H1 (cell line): ENCODE measurements around the gene ST8SIA5. TPM values are rescaled to one million over a fixed set of nuclear protein-coding genes. Genes with fewer than 3 reads are reported as not detected.

Source experiments
- CTCF ChIA-PET: fragments of 300-600 bp; sonication (Branson Sonifier 250); formaldehyde crosslinking; loops from one replicate; lab custom pipeline; 2021; ENCODE audit not compliant: partially characterized antibody; lab: Charles Lee
- POLR2A ChIA-PET: fragments of 300-600 bp; sonication (Branson Sonifier 250); formaldehyde crosslinking; loops from one replicate; lab custom pipeline; 2021; ENCODE audit warnings: inconsistent platforms; ENCODE audit not compliant: partially characterized antibody; lab: Charles Lee
- DNase-seq, 2 experiments: peaks; one replicate each; pipeline versions ENCODE4 v3.0.0 to v3.0.0-alpha.2; 2010 to 2022; ENCODE audit warnings: low spot score in 2 of 2, low read depth in 1 of 2, mixed read lengths in 1 of 2
- FAIRE-seq: peaks from 2 replicates; lab custom pipeline; 2011; peaks lifted over from hg19 to GRCh38; lab: Jason Lieb, UNC
- H2AFZ ChIP-seq: 2 replicates; pipeline ENCODE4 v1.8.1; 2012; ENCODE audit warnings: low read length, inconsistent platforms
- H2AK5ac ChIP-seq: 2 replicates; pipeline ENCODE4 v1.6.1; 2013; ENCODE audit warnings: low read depth, low read length
- H2BK120ac ChIP-seq: replicated peaks from 2 replicates; pipeline ENCODE3; 2013; ENCODE audit warnings: low read depth, low read length, inconsistent platforms
- H2BK12ac ChIP-seq: 2 replicates; pipeline ENCODE4 v1.6.1; 2013; ENCODE audit warnings: low read depth, low read length
- H2BK15ac ChIP-seq: 2 replicates; pipeline ENCODE4 v1.6.1; 2013; ENCODE audit warnings: low read length
- H2BK20ac ChIP-seq: 2 replicates; pipeline ENCODE4 v1.6.1; 2013; ENCODE audit warnings: low read length
- H2BK5ac ChIP-seq: 2 replicates; pipeline ENCODE4 v1.6.1; 2013; ENCODE audit warnings: low read depth, low read length
- H3K14ac ChIP-seq: 2 replicates; pipeline ENCODE4 v1.6.1; 2013; ENCODE audit warnings: inconsistent platforms; ENCODE audit not compliant: insufficient read length
- H3K18ac ChIP-seq: 2 replicates; pipeline ENCODE4 v1.6.1; 2013; ENCODE audit warnings: low read length; ENCODE audit errors: extremely low read depth
- H3K23ac ChIP-seq: 2 replicates; pipeline ENCODE4 v1.6.1; 2013; ENCODE audit warnings: inconsistent platforms; ENCODE audit not compliant: insufficient read length
- H3K23me2 ChIP-seq: 2 replicates; pipeline ENCODE4 v1.6.1; 2013; ENCODE audit warnings: low read depth, low read length
- H3K27ac ChIP-seq: 2 replicates; pipeline ENCODE4 v1.6.1; 2011; ENCODE audit warnings: low read depth, low read length, inconsistent platforms
- H3K27me3 ChIP-seq, 4 experiments: replicated peaks in 1 of 4; 1 replicate in 1 of 4; 2 replicates in 3 of 4; pipeline versions ENCODE4 v1.6.1 to v1.8.1; 2011 to 2013; ENCODE audit warnings: low read length in 3 of 4, mild to moderate bottlenecking in 3 of 4, inconsistent platforms in 2 of 4, mixed read lengths in 2 of 4, moderate library complexity in 1 of 4; ENCODE audit not compliant: control insufficient read depth in 3 of 4, insufficient read depth in 3 of 4; ENCODE audit errors: extremely low read depth in 1 of 4
- H3K36me3 ChIP-seq, 4 experiments: 2 replicates each; pipeline versions ENCODE4 v1.6.1 to v1.8.1; 2011 to 2013; ENCODE audit warnings: mild to moderate bottlenecking in 4 of 4, low read length in 3 of 4, moderate library complexity in 2 of 4, control low read depth in 1 of 4, inconsistent platforms in 1 of 4; ENCODE audit not compliant: insufficient read depth in 4 of 4, control insufficient read depth in 2 of 4
- H3K4ac ChIP-seq: replicated peaks from 2 replicates; pipeline ENCODE3; 2013; ENCODE audit warnings: low read length, low read depth, mixed read lengths, inconsistent platforms; ENCODE audit not compliant: insufficient read length
- H3K4me1 ChIP-seq, 4 experiments: replicated peaks in 1 of 4; 1 replicate in 1 of 4; 2 replicates in 3 of 4; pipeline versions ENCODE4 v1.6.1 to v1.8.1; 2011 to 2013; ENCODE audit warnings: low read length in 3 of 4, inconsistent platforms in 2 of 4, mixed read lengths in 1 of 4; ENCODE audit not compliant: insufficient read depth in 4 of 4, control insufficient read depth in 3 of 4
- H3K4me2 ChIP-seq, 2 experiments: 2 replicates each; pipeline versions ENCODE4 v1.6.1 to v1.8.1; 2011 to 2013; ENCODE audit warnings: low read depth in 2 of 2, low read length in 2 of 2, control low read depth in 1 of 2, inconsistent platforms in 1 of 2, mild to moderate bottlenecking in 1 of 2; ENCODE audit not compliant: insufficient read depth in 1 of 2
- H3K4me3 ChIP-seq, 4 experiments: fragments of 200-600, 300-600 bp in 1 of 4; sonication (generic), shearing (Covaris generic), sonication (Bioruptor Twin) in 1 of 4; 2 replicates each; pipeline versions ENCODE4 v1.5.1 to v1.8.1; 2011 to 2016; ENCODE audit warnings: low read length in 4 of 4, low read depth in 3 of 4, control low read depth in 2 of 4, inconsistent platforms in 2 of 4, mild to moderate bottlenecking in 2 of 4, mixed read lengths in 1 of 4, moderate library complexity in 1 of 4; ENCODE audit not compliant: insufficient read depth in 2 of 4; ENCODE audit errors: extremely low read depth in 1 of 4
- H3K56ac ChIP-seq: replicated peaks from 2 replicates; pipeline ENCODE3; 2013; ENCODE audit warnings: low read depth, mild to moderate bottlenecking, mixed read lengths, low read length, inconsistent platforms; ENCODE audit not compliant: insufficient read length
- H3K79me1 ChIP-seq: 2 replicates; pipeline ENCODE4 v1.6.1; 2013; ENCODE audit warnings: low read depth, low read length, control low read depth
- H3K79me2 ChIP-seq, 2 experiments: 2 replicates each; pipeline versions ENCODE4 v1.6.1 to v1.8.1; 2012 to 2013; ENCODE audit warnings: low read length in 2 of 2, mild to moderate bottlenecking in 2 of 2, inconsistent platforms in 1 of 2; ENCODE audit not compliant: insufficient read depth in 2 of 2, control insufficient read depth in 1 of 2
- H3K9ac ChIP-seq, 4 experiments: replicated peaks in 1 of 4; 1 replicate in 1 of 4; 2 replicates in 3 of 4; pipeline versions ENCODE4 v1.6.1 to v1.8.1; 2011 to 2013; ENCODE audit warnings: low read depth in 3 of 4, low read length in 3 of 4, control low read depth in 2 of 4, mild to moderate bottlenecking in 2 of 4, moderate library complexity in 2 of 4, inconsistent platforms in 1 of 4; ENCODE audit errors: extremely low read depth in 1 of 4
- H3K9me3 ChIP-seq, 2 experiments: 2 replicates each; pipeline versions ENCODE4 v1.6.1 to v1.8.1; 2012 to 2013; ENCODE audit warnings: mild to moderate bottlenecking in 2 of 2, moderate library complexity in 2 of 2, control low read depth in 1 of 2, inconsistent platforms in 1 of 2, low read depth in 1 of 2, low read length in 1 of 2, mixed read lengths in 1 of 2; ENCODE audit not compliant: insufficient read depth in 2 of 2
- H4K20me1 ChIP-seq, 2 experiments: replicated peaks in 1 of 2; 2 replicates each; pipeline versions ENCODE3 to v1.8.1; 2011 to 2013; ENCODE audit warnings: inconsistent platforms in 2 of 2, low read length in 2 of 2, mild to moderate bottlenecking in 1 of 2; ENCODE audit not compliant: insufficient read depth in 2 of 2, control insufficient read depth in 1 of 2
- H4K5ac ChIP-seq: 2 replicates; pipeline ENCODE4 v1.6.1; 2013; ENCODE audit warnings: low read length, low read depth, mixed read lengths, inconsistent platforms; ENCODE audit not compliant: insufficient read length
- H4K8ac ChIP-seq: 2 replicates; pipeline ENCODE4 v1.8.0; 2013; ENCODE audit warnings: mild to moderate bottlenecking, moderate library complexity, low read length, inconsistent platforms; ENCODE audit not compliant: insufficient read depth; ENCODE audit errors: extremely low read depth
- H4K91ac ChIP-seq: replicated peaks from 2 replicates; pipeline ENCODE3; 2013; ENCODE audit warnings: low read length, mixed read lengths, inconsistent platforms; ENCODE audit not compliant: insufficient read length
- CEBPB ChIP-seq: IDR thresholded peaks from 2 replicates; pipeline ENCODE4 v1.6.1; 2012; ENCODE audit warnings: low read depth, low read length
- KDM5A ChIP-seq: fragments of 200-600 bp; IDR thresholded peaks from 2 replicates; pipeline ENCODE4 v1.7.1; 2012; ENCODE audit warnings: mild to moderate bottlenecking, low read length, inconsistent platforms, mixed read lengths
- SRF ChIP-seq: IDR thresholded peaks from 2 replicates; pipeline ENCODE4 v1.6.1; 2011; ENCODE audit warnings: mild to moderate bottlenecking, low read depth, low read length, moderate library complexity
- TBP ChIP-seq: IDR thresholded peaks from 2 replicates; pipeline ENCODE4 v1.6.1; 2011; ENCODE audit warnings: low read depth, low read length, improper control_type of control experiment
- WGBS, 2 experiments: shearing (Covaris generic) in 1 of 2; methylation state at CpG; one replicate each; pipeline versions ENCODE4 v1.1.6 to v1.1.7; 2013 to 2015; ENCODE audit warnings: low lambda C conversion rate in 2 of 2, mixed read lengths in 2 of 2, inconsistent platforms in 1 of 2, low coverage in 1 of 2, missing lambda C conversion rate in 1 of 2; ENCODE audit not compliant: insufficient replicate concordance in 2 of 2, insufficient coverage in 1 of 2, insufficient read length in 1 of 2; ENCODE audit errors: extremely low coverage in 1 of 2, missing lambda C conversion rate in 1 of 2; 5-methylcytosine and 5-hydroxymethylcytosine counted together
- polyA plus RNA-seq, 7 experiments: library from polyadenylated mRNA; depleted of rRNA in 3 of 7; stranded (reverse) in 5 of 7; unstranded in 2 of 7; fragments of >200 nt in 5 of 7; fragments of 200-250 nt in 2 of 7; gene quantifications; 1 replicate in 5 of 7; 2 replicates in 1 of 7; 4 replicates in 1 of 7; pipeline versions ENCODE4 v1.2.1 to v1.2.3, GENCODE V29; 2011 to 2013; ENCODE audit warnings: missing spikeins in 2 of 7, mixed read lengths in 2 of 7
- total RNA-seq: library from RNA; stranded (reverse); fragmentation: NEBNext Ultra II Directional; extraction: Animal tissue kit (Norgen Biotek cat#: 25700); gene quantifications from 2 replicates; pipeline ENCODE4 v1.2.1, GENCODE V29; 2021
- TF ChIP-seq, protein P1 (sequence below): IDR thresholded peaks from 2 replicates; pipeline ENCODE4 v1.6.1; 2012; ENCODE audit warnings: inconsistent platforms

Gene ST8SIA5
- total and polyA plus RNA-seq, 2 of the 8 experiments (the other 6 are each of a cell fraction or from before 2014, with no cell fraction given) = 2.4 to 6.3 TPM

DNA sequence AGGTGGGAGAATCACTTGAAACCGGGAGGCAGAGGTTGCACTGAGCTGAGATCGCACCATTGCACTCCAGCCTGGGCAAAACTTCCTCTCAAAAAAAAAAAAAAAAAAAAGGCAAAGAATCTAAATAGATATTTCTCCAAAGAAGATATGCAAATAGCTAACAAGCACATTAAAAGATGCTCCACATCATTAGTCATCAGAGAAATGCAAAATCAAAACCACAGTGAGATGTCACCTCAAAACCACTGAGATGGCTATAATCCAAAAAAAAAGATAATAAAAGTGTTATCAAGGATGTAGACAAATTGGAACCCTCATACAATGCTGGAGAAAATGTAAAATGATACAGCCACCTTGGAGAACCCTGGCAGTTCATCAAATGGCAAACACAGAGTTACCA lies 8.4 kb downstream of the ST8SIA5 start:
- no peak overlapping the region for H3K27ac ChIP-seq
- H3K14ac ChIP-seq = no peak overlapping the region
- no peaks in the 10 kb centered on the region for H3K36me3 ChIP-seq
- H3K79me2 ChIP-seq = no peaks in the 10 kb centered on the region
- H4K91ac ChIP-seq = no peak overlapping the region
- no peaks in the 10 kb centered on the region for H3K9me3 ChIP-seq
- H3K56ac ChIP-seq = no peak overlapping the region
- FAIRE-seq (no peak), DNase-seq (no peak)
- no peak overlapping the region for H3K18ac ChIP-seq
- H3K4ac ChIP-seq = no peak overlapping the region
- no peak overlapping the region for H2BK20ac ChIP-seq
- no peak overlapping the region for H3K4me2 ChIP-seq
- no peaks in the 10 kb centered on the region for H3K79me1 ChIP-seq
- ChIA-PET POLR2A (no interaction called here), CTCF (no interaction called here)
- no peaks in the 10 kb centered on the region for H3K4me1 ChIP-seq
- H2AK5ac ChIP-seq = no peak overlapping the region
- H3K23me2 ChIP-seq = no peaks in the 10 kb centered on the region
- no peak overlapping the region for H2BK120ac ChIP-seq
- no peak overlapping the region for H3K4me3 ChIP-seq
- H3K27me3 ChIP-seq = no peaks in the 10 kb centered on the region
- H4K8ac ChIP-seq = no peak overlapping the region
- no peaks in the 10 kb centered on the region for H4K20me1 ChIP-seq
- H3K23ac ChIP-seq = no peak overlapping the region
- no peak overlapping the region for H2BK15ac ChIP-seq
- H4K5ac ChIP-seq = no peak overlapping the region
- no peak overlapping the region for H2BK12ac ChIP-seq
- 100% methylated on average over 2 of the region's 2 CpGs; no CpG with 5 or more reads in 1 of the 2 experiments for WGBS, 2 experiments
- H2BK5ac ChIP-seq = no peak overlapping the region
- H3K9ac ChIP-seq = no peak overlapping the region
- H2AFZ ChIP-seq = no peak overlapping the region
- no peak for TF ChIP-seq SRF
- TF ChIP-seq, protein P1, sequence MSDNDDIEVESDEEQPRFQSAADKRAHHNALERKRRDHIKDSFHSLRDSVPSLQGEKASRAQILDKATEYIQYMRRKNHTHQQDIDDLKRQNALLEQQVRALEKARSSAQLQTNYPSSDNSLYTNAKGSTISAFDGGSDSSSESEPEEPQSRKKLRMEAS = no peak
- no peak for TF ChIP-seq TBP
- TF ChIP-seq KDM5A = no peak
- no peak for TF ChIP-seq CEBPB
